ENCODE data around the gene NRSN2. TPM values are rescaled to one million over a fixed set of nuclear protein-coding genes. Genes with fewer than 3 reads are reported as not detected.
A peak's percentile ranks its signal among the peaks of the same experiment; 100 is the strongest.
"Not testable (repeated sequence)": the region's sequence is repeated elsewhere in the genome, so short reads cannot be mapped to it uniquely, and the experiment has no call there.

The NRSN2 gene
- total RNA-seq, 1 experiment from 2014 or later: 43.4 TPM

- intact Hi-C loops (cut with micrococcal nuclease; ENCODE audit: unreplicated experiment): no loop called here
- no peaks in the 10 kb centered on the region for H3K27me3 ChIP-seq (replicated peaks; ENCODE audit: insufficient read depth, low read depth, low read length, poor library complexity)
- peaks cover 46% of the 10 kb centered on the region for H3K36me3 ChIP-seq (ENCODE audit: insufficient read depth, low read length, poor library complexity, severe bottlenecking)
- ChIA-PET POLR2A (ENCODE audit: low non-redundant PET) (no interaction called here), CTCF (no interaction called here)
- H3K27ac ChIP-seq (ENCODE audit: low read depth, low read length, poor library complexity, severe bottlenecking): peak overlapping the region; percentile 15
- TF ChIP-seq CTCF (conservative IDR thresholded peaks at IDR 0.05; ENCODE audit: low read depth, low read length): no peak
- TF ChIP-seq EZH2 (IDR thresholded peaks at IDR 0.05; ENCODE audit: borderline replicate concordance, low read depth, low read length, poor library complexity, severe bottlenecking): no peak
- H3K4me1 ChIP-seq (ENCODE audit: insufficient read depth, low read length, poor library complexity, severe bottlenecking): peaks cover 27% of the 10 kb centered on the region
- peak overlapping the region; percentile 5 for H3K4me3 ChIP-seq (ENCODE audit: low read depth, low read length, poor library complexity, severe bottlenecking)
- H3K9me3 ChIP-seq (ENCODE audit: low read depth, low read length, poor library complexity, severe bottlenecking): no peaks in the 10 kb centered on the region
- no TSS peak for BruUV-seq (replicated peaks)
- DNase-seq (ENCODE audit: low spot score): no peak
Measured at GRCh38 chr20:383889-384288, 37.0 kb downstream of the NRSN2 start.

- Histone ChIP-seq H3K9me3 (ENCODE audit: low read depth, low read length, poor library complexity, severe bottlenecking) (no peaks in the 10 kb centered on the region), H3K27me3 (replicated peaks; ENCODE audit: insufficient read depth, low read depth, low read length, poor library complexity) (no peaks in the 10 kb centered on the region), H3K27ac (ENCODE audit: low read depth, low read length, poor library complexity, severe bottlenecking) (no peak overlapping the region), H3K4me1 (ENCODE audit: insufficient read depth, low read length, poor library complexity, severe bottlenecking) (peaks cover 26% of the 10 kb centered on the region), H3K36me3 (ENCODE audit: insufficient read depth, low read length, poor library complexity, severe bottlenecking) (peaks cover 54% of the 10 kb centered on the region), H3K4me3 (ENCODE audit: low read depth, low read length, poor library complexity, severe bottlenecking) (no peak overlapping the region)
- CTCF ChIA-PET: no interaction called here
- no peak for DNase-seq (ENCODE audit: low spot score)
- intact Hi-C loops (cut with micrococcal nuclease; ENCODE audit: unreplicated experiment): no loop called here
- no TSS peak for BruUV-seq (replicated peaks)
- POLR2A ChIA-PET (ENCODE audit: low non-redundant PET): interaction anchor here (1.0 kb wide), 1 partner anchor 13 kb away, joined by 3 read pairs; no protein-coding TSS in a partner anchor
- TF ChIP-seq CTCF (conservative IDR thresholded peaks at IDR 0.05; ENCODE audit: low read depth, low read length): no peak
Measured at GRCh38 chr20:384723-385122, 37.8 kb downstream of the NRSN2 start.

GRCh38 chr20:385448-385847 is 38.5 kb downstream of the NRSN2 start:
- H3K4me3 ChIP-seq (ENCODE audit: low read depth, low read length, poor library complexity, severe bottlenecking): no peak overlapping the region
- H3K27me3 ChIP-seq (replicated peaks; ENCODE audit: insufficient read depth, low read depth, low read length, poor library complexity): no peaks in the 10 kb centered on the region
- no TSS peak for BruUV-seq (replicated peaks)
- peaks cover 20% of the 10 kb centered on the region for H3K4me1 ChIP-seq (ENCODE audit: insufficient read depth, low read length, poor library complexity, severe bottlenecking)
- intact Hi-C loops (cut with micrococcal nuclease; ENCODE audit: unreplicated experiment): no loop called here
- TF ChIP-seq CTCF (conservative IDR thresholded peaks at IDR 0.05; ENCODE audit: low read depth, low read length) (no peak), EZH2 (IDR thresholded peaks at IDR 0.05; ENCODE audit: borderline replicate concordance, low read depth, low read length, poor library complexity, severe bottlenecking) (no peak)
- ChIA-PET CTCF (interaction anchor here (0.6 kb wide), 1 partner anchor 79 kb away, joined by 3 read pairs; no protein-coding TSS in a partner anchor), POLR2A (ENCODE audit: low non-redundant PET) (interaction anchor here (0.6 to 1.2 kb wide), 2 partner anchors 8 to 22 kb away, joined by 3 to 6 read pairs; no protein-coding TSS in a partner anchor)
- no peaks in the 10 kb centered on the region for H3K9me3 ChIP-seq (ENCODE audit: low read depth, low read length, poor library complexity, severe bottlenecking)
- peaks cover 61% of the 10 kb centered on the region for H3K36me3 ChIP-seq (ENCODE audit: insufficient read depth, low read length, poor library complexity, severe bottlenecking)
- no peak overlapping the region for H3K27ac ChIP-seq (ENCODE audit: low read depth, low read length, poor library complexity, severe bottlenecking)
- no peak for DNase-seq (ENCODE audit: low spot score)

- DNase-seq (ENCODE audit: low spot score); H3K27ac ChIP-seq (ENCODE audit: low read depth, low read length, poor library complexity, severe bottlenecking); intact Hi-C loops (cut with micrococcal nuclease; ENCODE audit: unreplicated experiment); BruUV-seq (replicated peaks); CTCF ChIA-PET; H3K27me3 ChIP-seq (replicated peaks; ENCODE audit: insufficient read depth, low read depth, low read length, poor library complexity); H3K9me3 ChIP-seq (ENCODE audit: low read depth, low read length, poor library complexity, severe bottlenecking); H3K4me3 ChIP-seq (ENCODE audit: low read depth, low read length, poor library complexity, severe bottlenecking): not testable (repeated sequence)
- Histone ChIP-seq H3K36me3 (ENCODE audit: insufficient read depth, low read length, poor library complexity, severe bottlenecking) (peaks cover 71% of the 10 kb centered on the region), H3K4me1 (ENCODE audit: insufficient read depth, low read length, poor library complexity, severe bottlenecking) (peaks cover 20% of the 10 kb centered on the region)
- POLR2A ChIA-PET (ENCODE audit: low non-redundant PET): interaction anchor here (0.7 to 1.2 kb wide), 2 partner anchors 21 to 38 kb away, joined by 5 to 6 read pairs; no protein-coding TSS in a partner anchor
Measured at GRCh38 chr20:386634-387033, 39.7 kb downstream of the NRSN2 start.
